Measurements from ENCODE around the gene TJP1. TPM values are rescaled to one million over a fixed set of nuclear protein-coding genes. Genes with fewer than 3 reads are reported as not detected.

TJP1 gene
- total RNA-seq, 1 donor from 2014 or later: 148 TPM

- H3K27me3 ChIP-seq (ENCODE audit: control insufficient read depth, insufficient read depth, low read length): no peaks in the 10 kb centered on the region
- peaks cover 2% of the 10 kb centered on the region for H3K36me3 ChIP-seq (ENCODE audit: control insufficient read depth, insufficient read depth, low read length)
- no peak overlapping the region for H3K4me3 ChIP-seq (ENCODE audit: low read depth, low read length)
- TF ChIP-seq CTCF (IDR thresholded peaks at IDR 0.05; ENCODE audit: insufficient read depth, low read length, poor library complexity, severe bottlenecking): no peak
- peak; percentile 55 for DNase-seq (ENCODE audit: low read depth)
Observed at GRCh38 chr15:29774900-29775299, 47.4 kb downstream of the TJP1 start.

- Histone ChIP-seq H3K27me3 (ENCODE audit: control insufficient read depth, insufficient read depth, low read length) (no peaks in the 10 kb centered on the region), H3K36me3 (ENCODE audit: control insufficient read depth, insufficient read depth, low read length) (peaks cover 2% of the 10 kb centered on the region), H3K4me3 (ENCODE audit: low read depth, low read length) (no peak overlapping the region)
- DNase-seq (ENCODE audit: low read depth): no peak
- no peak for TF ChIP-seq CTCF (IDR thresholded peaks at IDR 0.05; ENCODE audit: insufficient read depth, low read length, poor library complexity, severe bottlenecking)
Observed at GRCh38 chr15:29773816-29774215, 48.5 kb downstream of the TJP1 start.

GRCh38 chr15:29773000-29773399 lies 49.3 kb downstream of the TJP1 start:
- H3K36me3 ChIP-seq (ENCODE audit: control insufficient read depth, insufficient read depth, low read length): peaks cover 3% of the 10 kb centered on the region
- H3K27me3 ChIP-seq (ENCODE audit: control insufficient read depth, insufficient read depth, low read length): no peaks in the 10 kb centered on the region
- no peak overlapping the region for H3K4me3 ChIP-seq (ENCODE audit: low read depth, low read length)
- no peak for DNase-seq (ENCODE audit: low read depth)
- no peak for TF ChIP-seq CTCF (IDR thresholded peaks at IDR 0.05; ENCODE audit: insufficient read depth, low read length, poor library complexity, severe bottlenecking)

GRCh38 chr15:29770796-29771195 lies 51.5 kb downstream of the TJP1 start:
- DNase-seq (ENCODE audit: low read depth): no peak
- H3K36me3 ChIP-seq (ENCODE audit: control insufficient read depth, insufficient read depth, low read length): peaks cover 3% of the 10 kb centered on the region

GRCh38 chr15:29765898-29766527 lies 56.3 kb downstream of the TJP1 start:
- peaks cover 2% of the 10 kb centered on the region for H3K36me3 ChIP-seq (ENCODE audit: control insufficient read depth, insufficient read depth, low read length)
- no peak for DNase-seq (ENCODE audit: low read depth)
- H3K27me3 ChIP-seq (ENCODE audit: control insufficient read depth, insufficient read depth, low read length): no peaks in the 10 kb centered on the region
- no peak for TF ChIP-seq CTCF (IDR thresholded peaks at IDR 0.05; ENCODE audit: insufficient read depth, low read length, poor library complexity, severe bottlenecking)
- H3K4me3 ChIP-seq (ENCODE audit: low read depth, low read length): no peak overlapping the region

More at GRCh38 chr15:29770796-29771195, 51.5 kb downstream of the TJP1 start:
- H3K27me3 ChIP-seq (ENCODE audit: control insufficient read depth, insufficient read depth, low read length): no peaks in the 10 kb centered on the region
- no peak overlapping the region for H3K4me3 ChIP-seq (ENCODE audit: low read depth, low read length)
- no peak for TF ChIP-seq CTCF (IDR thresholded peaks at IDR 0.05; ENCODE audit: insufficient read depth, low read length, poor library complexity, severe bottlenecking)

- Histone ChIP-seq H3K36me3 (ENCODE audit: control insufficient read depth, insufficient read depth, low read length) (peaks cover 2% of the 10 kb centered on the region), H3K4me3 (ENCODE audit: low read depth, low read length) (no peak overlapping the region), H3K27me3 (ENCODE audit: control insufficient read depth, insufficient read depth, low read length) (no peaks in the 10 kb centered on the region)
- DNase-seq (ENCODE audit: low read depth): no peak
- no peak for TF ChIP-seq CTCF (IDR thresholded peaks at IDR 0.05; ENCODE audit: insufficient read depth, low read length, poor library complexity, severe bottlenecking)
Observed at GRCh38 chr15:29765234-29765841, 56.9 kb downstream of the TJP1 start.

Measured in kidney epithelial cell (primary cell).